CD4-positive, CD25-positive, alpha-beta regulatory T cell (primary cell): ENCODE data around the gene UBE2D1. TPM values are rescaled to one million over a fixed set of nuclear protein-coding genes. Genes with fewer than 3 reads are reported as not detected.

ENCODE experiments used
- ATAC-seq, 2 donors: fragments of 150-1000 bp; cut with Tn5 transposase; one replicate each; pipeline ENCODE4 v1.10.0; 2021; ENCODE audit warnings: low read depth in 2 of 2, moderate number of reproducible peaks in 2 of 2, moderate library complexity in 1 of 2
- DNase-seq, 3 donors: peaks; one replicate each; pipeline versions ENCODE4 v3.0.0 to v3.0.0-alpha.2; 2012 to 2022; ENCODE audit warnings: mixed read lengths in 1 of 3
- H3K27ac ChIP-seq: one replicate; pipeline ENCODE4 v1.7.0; 2013; ENCODE audit warnings: mild to moderate bottlenecking, low read length; ENCODE audit not compliant: insufficient read depth, poor library complexity, severe bottlenecking
- H3K27me3 ChIP-seq: one replicate; pipeline ENCODE4 v1.7.0; 2013; ENCODE audit warnings: low read length; ENCODE audit not compliant: control insufficient read depth, insufficient read depth
- H3K36me3 ChIP-seq: one replicate; pipeline ENCODE4 v1.7.0; 2013; ENCODE audit warnings: mild to moderate bottlenecking, low read length, moderate library complexity; ENCODE audit not compliant: control insufficient read depth, insufficient read depth
- H3K4me1 ChIP-seq: 2 replicates; pipeline ENCODE4 v1.7.0; 2013; ENCODE audit warnings: mild to moderate bottlenecking, low read length; ENCODE audit not compliant: insufficient read depth, control insufficient read depth, poor library complexity, severe bottlenecking
- H3K4me3 ChIP-seq: one replicate; pipeline ENCODE4 v1.7.0; 2013; ENCODE audit warnings: low read depth, mild to moderate bottlenecking, low read length, moderate library complexity
- H3K9me3 ChIP-seq, 2 experiments: 1 replicate in 1 of 2; 2 replicates in 1 of 2; pipeline ENCODE4 v1.7.0; 2013; ENCODE audit warnings: low read length in 2 of 2, mild to moderate bottlenecking in 1 of 2, moderate library complexity in 1 of 2; ENCODE audit not compliant: control insufficient read depth in 2 of 2
- H3K27ac Mint-ChIP-seq, 3 donors: one replicate each; pipeline ENCODE4 v1.8.0; 2020 to 2022; ENCODE audit warnings: mild to moderate bottlenecking in 3 of 3, mixed read lengths in 3 of 3, moderate library complexity in 2 of 3
- H3K27me3 Mint-ChIP-seq: one replicate; pipeline ENCODE4 v1.8.0; 2022; ENCODE audit warnings: mild to moderate bottlenecking, mixed read lengths
- H3K36me3 Mint-ChIP-seq: one replicate; pipeline ENCODE4 v1.8.0; 2020; ENCODE audit warnings: mixed read lengths
- H3K4me1 Mint-ChIP-seq, 4 donors: one replicate each; pipeline ENCODE4 v1.8.0; 2020 to 2022; ENCODE audit warnings: mixed read lengths in 4 of 4, mild to moderate bottlenecking in 1 of 4
- H3K4me3 Mint-ChIP-seq, 4 donors: one replicate each; pipeline ENCODE4 v1.8.0; 2020 to 2022; ENCODE audit warnings: mild to moderate bottlenecking in 4 of 4, mixed read lengths in 4 of 4, moderate library complexity in 3 of 4
- H3K9me3 Mint-ChIP-seq, 7 donors: one replicate each; pipeline ENCODE4 v1.8.0; 2020 to 2022; ENCODE audit warnings: mixed read lengths in 7 of 7, mild to moderate bottlenecking in 3 of 7, moderate library complexity in 2 of 7
- polyA plus RNA-seq, 4 donors: library from polyadenylated mRNA; unstranded; fragments of 300-500 nt; fragmentation: Illumina TruSeq; gene quantifications; one replicate each; pipeline ENCODE4 v1.2.3, GENCODE V29; 2021
- total RNA-seq: library from RNA; stranded (reverse); gene quantifications from one replicate; pipeline ENCODE4 v1.2.3, GENCODE V29; 2022

UBE2D1 gene
- total and polyA plus RNA-seq, 5 donors from 2014 or later, result 11.5 to 22.2 (median 19.4) TPM

- H3K36me3 Mint-ChIP-seq, result peaks cover 5% of the 10 kb centered on the region
- H3K27ac ChIP-seq, result no peak overlapping the region
- H3K27me3 ChIP-seq, result no peaks in the 10 kb centered on the region
- no peak overlapping the region for H3K27ac Mint-ChIP-seq
- H3K4me1 ChIP-seq, result no peaks in the 10 kb centered on the region
- H3K4me3 ChIP-seq, result no peak overlapping the region
- no peak for DNase-seq
- H3K36me3 ChIP-seq, result no peaks in the 10 kb centered on the region
- no peaks in the 10 kb centered on the region for H3K27me3 Mint-ChIP-seq
- ATAC-seq, result no peak
- peaks cover 33 to 52% (median 41%) of the 10 kb centered on the region in 4 donors for H3K4me1 Mint-ChIP-seq
- H3K9me3 Mint-ChIP-seq, result peaks cover 0 to 2% (median 0%) of the 10 kb centered on the region in 7 donors
- no peak overlapping the region for H3K4me3 Mint-ChIP-seq
- no peaks in the 10 kb centered on the region for H3K9me3 ChIP-seq
These were observed 17.1 kb downstream of the UBE2D1 start for GRCh38 chr10:58351616-58352578.

- Mint-ChIP-seq H3K4me1 (peaks cover 27 to 46% (median 39%) of the 10 kb centered on the region in 4 donors), H3K27me3 (no peaks in the 10 kb centered on the region), H3K4me3 (no peak overlapping the region), H3K9me3 (no peaks in the 10 kb centered on the region), H3K27ac (no peak overlapping the region), H3K36me3 (no peaks in the 10 kb centered on the region)
- H3K4me1 ChIP-seq, result no peaks in the 10 kb centered on the region
- H3K36me3 ChIP-seq, result no peaks in the 10 kb centered on the region
- H3K4me3 ChIP-seq, result no peak overlapping the region
- ATAC-seq, result no peak
- H3K27me3 ChIP-seq, result no peaks in the 10 kb centered on the region
- DNase-seq, result no peak
- H3K27ac ChIP-seq, result no peak overlapping the region
- no peaks in the 10 kb centered on the region for H3K9me3 ChIP-seq
These were observed 18.3 kb downstream of the UBE2D1 start for GRCh38 chr10:58352956-58353610.

- H3K4me1 ChIP-seq, result no peaks in the 10 kb centered on the region
- Mint-ChIP-seq H3K4me3 (no peak overlapping the region), H3K4me1 (peaks cover 31 to 40% (median 38%) of the 10 kb centered on the region in 4 donors), H3K27ac (no peak overlapping the region), H3K36me3 (no peaks in the 10 kb centered on the region), H3K9me3 (no peaks in the 10 kb centered on the region), H3K27me3 (no peaks in the 10 kb centered on the region)
- H3K27ac ChIP-seq, result no peak overlapping the region
- no peak for ATAC-seq
- H3K4me3 ChIP-seq, result no peak overlapping the region
- no peaks in the 10 kb centered on the region for H3K9me3 ChIP-seq
- DNase-seq, result no peak
- H3K36me3 ChIP-seq, result peaks cover 2% of the 10 kb centered on the region
- no peaks in the 10 kb centered on the region for H3K27me3 ChIP-seq
These were observed 21.9 kb downstream of the UBE2D1 start for GRCh38 chr10:58356756-58357155.

- Histone ChIP-seq H3K27ac (no peak overlapping the region), H3K9me3 (no peaks in the 10 kb centered on the region), H3K4me3 (no peak overlapping the region), H3K27me3 (no peaks in the 10 kb centered on the region), H3K4me1 (no peaks in the 10 kb centered on the region), H3K36me3 (peaks cover 5% of the 10 kb centered on the region)
- ATAC-seq, result no peak
- Mint-ChIP-seq H3K27me3 (no peaks in the 10 kb centered on the region), H3K36me3 (peaks cover under 1% of the 10 kb centered on the region), H3K4me3 (no peak overlapping the region), H3K4me1 (peaks cover 31 to 36% (median 32%) of the 10 kb centered on the region in 4 donors), H3K27ac (peak overlapping the region in 2 of 3 donors; percentile 31 to 32), H3K9me3 (no peaks in the 10 kb centered on the region)
- DNase-seq, result no peak
These were observed 23.6 kb downstream of the UBE2D1 start for GRCh38 chr10:58358314-58358933.

GRCh38 chr10:58358947-58359346, 24.1 kb downstream of the UBE2D1 start:
- no peak overlapping the region for H3K4me3 ChIP-seq
- Mint-ChIP-seq H3K27me3 (no peaks in the 10 kb centered on the region), H3K27ac (peak overlapping the region in 1 of 3 donors; percentile 32), H3K36me3 (peaks cover 5% of the 10 kb centered on the region), H3K9me3 (no peaks in the 10 kb centered on the region), H3K4me3 (no peak overlapping the region), H3K4me1 (peaks cover 29 to 36% (median 32%) of the 10 kb centered on the region in 4 donors)
- H3K36me3 ChIP-seq, result peaks cover 8% of the 10 kb centered on the region
- no peaks in the 10 kb centered on the region for H3K4me1 ChIP-seq
- no peak for DNase-seq
- H3K27ac ChIP-seq, result no peak overlapping the region
- ATAC-seq, result no peak
- no peaks in the 10 kb centered on the region for H3K9me3 ChIP-seq
- H3K27me3 ChIP-seq, result no peaks in the 10 kb centered on the region

GRCh38 chr10:58359541-58359940, 24.7 kb downstream of the UBE2D1 start:
- H3K27ac Mint-ChIP-seq, result peak overlapping the region in 1 of 3 donors; percentile 27

GRCh38 chr10:58360412-58361004, 25.7 kb downstream of the UBE2D1 start:
- Mint-ChIP-seq H3K4me1 (peaks cover 21 to 30% (median 27%) of the 10 kb centered on the region in 4 donors), H3K27me3 (no peaks in the 10 kb centered on the region), H3K27ac (peak overlapping the region; percentile 6 to 68 (median 27)), H3K9me3 (no peaks in the 10 kb centered on the region), H3K36me3 (peaks cover 15% of the 10 kb centered on the region), H3K4me3 (peak overlapping the region in 1 of 4 donors; percentile 22)
- Histone ChIP-seq H3K9me3 (no peaks in the 10 kb centered on the region), H3K4me3 (no peak overlapping the region), H3K36me3 (peaks cover 8% of the 10 kb centered on the region), H3K4me1 (no peaks in the 10 kb centered on the region), H3K27me3 (no peaks in the 10 kb centered on the region), H3K27ac (no peak overlapping the region)
- no peak for ATAC-seq
- DNase-seq, result no peak

More at GRCh38 chr10:58359541-58359940, 24.7 kb downstream of the UBE2D1 start:
- ATAC-seq (no peak), DNase-seq (no peak)
- peaks cover 6% of the 10 kb centered on the region for H3K36me3 Mint-ChIP-seq
- no peaks in the 10 kb centered on the region for H3K9me3 Mint-ChIP-seq
- Histone ChIP-seq H3K4me3 (no peak overlapping the region), H3K4me1 (no peaks in the 10 kb centered on the region), H3K9me3 (no peaks in the 10 kb centered on the region), H3K27me3 (no peaks in the 10 kb centered on the region), H3K27ac (no peak overlapping the region), H3K36me3 (peaks cover 8% of the 10 kb centered on the region)
- no peak overlapping the region for H3K4me3 Mint-ChIP-seq
- no peaks in the 10 kb centered on the region for H3K27me3 Mint-ChIP-seq
- peaks cover 27 to 36% (median 31%) of the 10 kb centered on the region in 4 donors for H3K4me1 Mint-ChIP-seq
